NCI-H1417 treated with DMSO at 0.1 percent for 48 hours (cell line): ENCODE measurements around the gene RASAL2.

Experiments used
- DNase-seq: peaks from one replicate; lab custom pipeline; 2025; lab: John Stamatoyannopoulos, UW

The RASAL2 gene

DNA sequence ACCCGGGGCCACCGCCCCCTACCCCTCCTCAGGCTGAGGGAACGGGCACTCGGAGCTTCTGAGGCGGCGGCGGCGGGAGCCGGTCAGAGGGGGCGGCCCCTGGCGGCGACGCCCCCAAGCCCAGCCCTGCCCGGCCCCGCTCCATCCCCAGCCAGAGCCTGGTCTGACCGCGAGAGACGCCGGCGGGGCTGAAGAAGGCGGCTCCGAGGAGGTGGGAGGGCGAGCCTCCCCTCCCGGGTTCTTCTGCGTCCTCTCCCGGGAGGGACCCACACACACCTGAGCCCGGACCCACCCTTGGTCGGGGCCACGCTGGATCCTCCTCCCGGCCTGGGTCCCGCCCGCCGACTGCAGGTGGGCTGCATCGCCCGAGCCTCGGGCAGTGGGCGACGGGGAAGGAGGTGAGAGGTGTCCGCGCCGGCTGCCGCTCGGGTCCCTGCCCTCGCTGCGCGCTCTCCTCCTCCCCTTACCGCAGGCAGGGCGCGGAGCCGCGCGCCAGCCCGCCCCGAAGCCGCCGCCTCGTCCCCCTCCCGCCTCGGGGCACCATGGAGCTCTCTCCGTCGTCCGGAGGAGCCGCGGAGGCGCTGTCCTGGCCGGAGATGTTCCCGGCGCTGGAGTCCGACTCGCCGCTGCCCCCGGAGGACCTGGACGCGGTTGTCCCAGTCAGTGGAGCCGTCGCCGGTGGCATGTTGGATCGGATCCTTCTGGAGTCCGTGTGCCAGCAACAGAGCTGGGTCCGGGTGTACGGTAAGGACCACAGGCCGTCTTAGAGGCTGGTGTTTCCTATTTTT, at the start of gene RASAL2:
Gene RASAL2, plus strand, starts transcription at position 154 of the 788 bp plus-strand sequence. Its CDS starts 389 bp downstream, at position 543.
- DNase-seq: no peak

DNA sequence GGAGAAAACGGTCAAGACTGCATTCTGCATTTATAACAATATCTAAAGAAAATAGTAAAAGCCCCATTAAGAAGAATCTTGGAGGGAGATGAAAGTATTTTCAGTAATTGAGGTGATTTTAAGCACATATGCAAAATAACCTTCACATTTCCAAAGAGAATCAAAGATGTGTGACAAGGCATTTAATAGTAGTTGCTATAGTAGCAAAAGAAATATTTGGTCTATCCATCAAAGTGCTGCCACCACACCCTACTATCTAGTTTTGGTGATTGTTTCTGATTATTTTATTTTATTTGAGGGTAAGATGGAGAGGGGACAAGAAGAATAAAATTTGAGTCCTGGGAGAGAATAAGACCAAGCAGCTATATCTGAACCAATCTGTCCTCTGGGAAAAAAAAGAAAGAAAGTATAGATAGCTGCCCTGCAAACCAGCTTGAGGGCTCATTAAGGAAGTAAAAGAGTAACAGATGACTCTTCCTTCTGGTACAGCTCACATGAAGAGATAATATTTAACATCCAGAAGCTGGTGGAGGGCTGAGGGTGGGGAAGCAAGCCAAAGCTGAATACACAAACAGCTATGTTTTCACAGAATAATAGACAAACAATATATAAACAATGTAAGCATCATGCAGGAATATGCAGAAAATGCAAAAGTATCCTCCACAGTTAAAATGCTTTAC, 47.2 kb upstream of the RASAL2 start:
- no peak for DNase-seq

DNA sequence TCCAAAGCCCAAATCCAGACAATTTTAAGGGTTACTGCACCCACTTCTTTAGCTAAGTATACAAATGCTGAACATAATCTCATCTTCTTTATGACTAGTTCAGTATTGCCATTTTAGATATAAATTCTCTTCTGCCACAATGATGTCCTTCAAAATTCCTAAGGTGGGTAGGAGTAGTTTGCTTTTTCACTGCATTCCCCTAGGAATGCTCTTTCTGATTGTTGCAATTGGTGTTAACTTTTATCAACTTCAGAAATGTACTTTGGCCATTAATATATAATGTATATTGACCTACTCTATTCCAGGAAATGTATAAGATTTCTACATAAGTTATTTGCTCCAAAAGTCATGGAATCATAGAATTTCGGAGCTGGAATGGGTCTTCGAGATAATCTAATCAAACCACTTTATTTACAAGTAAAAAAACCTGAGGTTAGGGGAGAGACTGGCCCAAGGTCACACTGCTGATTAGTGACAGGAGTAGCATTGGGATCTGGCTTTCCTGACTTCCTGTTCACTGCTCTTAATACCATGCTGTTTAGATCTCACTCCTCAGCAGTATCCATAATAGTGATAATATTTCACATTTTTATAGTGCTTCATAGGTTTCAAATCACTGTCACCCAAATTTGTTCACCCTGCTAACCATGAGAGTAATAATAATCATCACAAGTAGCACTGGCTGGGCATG, 46.4 kb upstream of the RASAL2 start:
- DNase-seq: no peak

DNA sequence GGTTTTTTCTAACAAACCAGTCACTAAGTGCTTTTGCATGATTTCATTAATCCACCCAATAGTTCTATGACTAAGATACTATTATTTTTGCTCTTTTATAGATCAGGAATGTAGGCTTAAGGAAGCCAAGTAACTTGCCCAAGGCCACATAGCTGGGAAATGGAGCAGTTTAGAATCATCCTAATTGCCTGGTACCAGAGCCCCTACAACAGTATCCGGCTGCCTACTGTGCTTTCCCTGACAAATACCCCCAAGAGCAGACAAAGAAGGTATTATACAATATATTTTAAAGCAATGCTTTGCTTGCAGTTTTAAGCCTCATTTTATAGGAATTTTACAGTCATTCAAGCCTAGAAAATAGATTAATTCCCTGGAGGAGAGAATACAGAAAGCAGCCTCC, 45.5 kb upstream of the RASAL2 start:
- no peak for DNase-seq

DNA sequence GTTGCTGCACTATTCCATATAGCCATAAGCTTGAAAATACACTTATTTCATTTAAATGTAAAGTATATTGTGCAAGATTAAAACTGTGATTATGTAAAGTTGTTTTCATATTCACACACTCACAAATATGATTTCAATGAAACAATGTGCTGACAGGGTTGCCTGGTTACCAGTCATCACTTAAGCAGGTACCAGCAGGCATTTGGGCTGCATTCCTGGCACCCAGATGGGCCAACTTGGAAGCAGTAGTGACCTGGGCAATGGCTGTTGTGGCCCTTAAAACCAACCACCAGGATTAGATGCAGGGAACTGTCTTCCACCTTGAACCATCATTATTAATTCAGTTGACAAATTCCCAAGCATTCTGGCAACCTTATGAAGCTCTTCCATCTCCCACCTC, 45.0 kb upstream of the RASAL2 start:
- DNase-seq: no peak

DNA sequence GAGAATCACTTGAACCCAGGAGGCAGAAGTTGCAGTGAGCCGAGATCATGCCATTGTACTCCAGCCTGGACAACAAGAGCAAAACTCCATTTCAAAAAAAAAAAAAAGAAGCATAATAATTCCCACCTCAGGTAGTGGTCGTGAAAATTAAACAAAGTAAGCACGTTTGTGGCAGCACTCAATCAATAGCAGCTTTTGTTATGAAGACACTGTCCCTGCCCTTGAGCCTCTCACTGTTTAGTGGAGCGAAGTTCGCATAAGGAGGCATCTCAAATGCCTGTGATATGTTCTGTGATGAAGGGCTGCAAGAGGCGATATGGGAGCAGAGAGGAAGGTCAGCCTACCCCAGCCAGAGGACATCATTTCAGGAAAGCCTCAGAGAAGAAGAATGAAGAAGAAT, 43.8 kb upstream of the RASAL2 start:
- DNase-seq: no peak

DNA sequence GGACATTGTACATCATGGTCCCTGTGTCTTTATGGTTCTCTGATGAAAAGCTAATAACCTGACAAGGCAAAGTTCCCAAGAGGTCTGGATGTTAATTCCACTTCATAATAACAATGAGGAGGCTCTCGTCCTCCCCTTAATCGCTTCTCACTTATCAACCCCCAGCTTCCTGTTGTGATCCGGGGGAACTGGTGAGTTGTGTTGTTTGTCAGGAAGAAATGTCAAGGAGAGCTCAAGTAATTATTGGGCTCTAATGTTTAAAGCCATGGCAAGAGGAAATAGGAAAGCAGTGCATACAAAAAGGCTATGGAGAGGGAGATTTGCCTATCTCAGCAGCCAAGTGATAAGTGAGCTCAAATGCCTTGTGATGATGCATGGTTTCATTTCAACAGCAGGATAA, 42.8 kb upstream of the RASAL2 start:
- no peak for DNase-seq

DNA sequence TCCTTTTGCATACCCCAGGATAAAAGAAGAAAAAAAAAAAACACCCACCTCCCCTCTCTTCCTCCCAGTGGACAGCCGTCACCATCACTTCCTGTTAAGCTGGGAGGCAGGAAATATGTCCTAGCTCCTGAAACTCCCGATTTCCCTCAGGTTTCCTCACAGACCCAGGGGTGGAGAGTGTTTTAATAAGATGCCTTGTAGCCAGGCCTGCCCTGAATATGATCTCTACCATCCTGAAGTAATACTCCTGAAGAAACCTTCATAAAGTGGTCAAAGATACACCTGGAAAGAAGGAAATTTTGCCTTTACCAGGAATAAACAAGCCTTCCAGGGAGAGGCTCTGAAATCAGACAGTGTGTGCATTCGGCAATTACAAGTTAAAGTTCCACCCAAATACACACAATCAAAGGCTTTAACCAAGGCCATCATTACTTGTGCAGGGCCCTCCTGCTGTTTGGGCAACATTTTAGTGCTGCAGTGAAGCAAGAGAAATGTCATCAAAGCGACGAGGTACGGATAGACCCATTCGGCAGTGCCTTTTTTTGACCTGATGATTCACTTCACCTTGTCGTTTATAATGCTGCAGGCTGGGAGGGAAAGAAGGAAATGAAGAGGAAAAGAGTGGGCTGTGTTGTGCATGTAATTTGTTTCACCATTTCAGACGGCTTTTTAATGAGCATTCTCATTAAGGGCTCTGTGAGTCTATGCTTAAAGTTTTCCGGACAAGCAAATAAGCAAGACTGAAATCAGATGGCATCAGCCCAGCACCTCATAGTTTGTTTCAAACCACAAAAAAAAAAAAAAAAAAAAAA, 41.0 kb upstream of the RASAL2 start:
- DNase-seq: no peak

DNA sequence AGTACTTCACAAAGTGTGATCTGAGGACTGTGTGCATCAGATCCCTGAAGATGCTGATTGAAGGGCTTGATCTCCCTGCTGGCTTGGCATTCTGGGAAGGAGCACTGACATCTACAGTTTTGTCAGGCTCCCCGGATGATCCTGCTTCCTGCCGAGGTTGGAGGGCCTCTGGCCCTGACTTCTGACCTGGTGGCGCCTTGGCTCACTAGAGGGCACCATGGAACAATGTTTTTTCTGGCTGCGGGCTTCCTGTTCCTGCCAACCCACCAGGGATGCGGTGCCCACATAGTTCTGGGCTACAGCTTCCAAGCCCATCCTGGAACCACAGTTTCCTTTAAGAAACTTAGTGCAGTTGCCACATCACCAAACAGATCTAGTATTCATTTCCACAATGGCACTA, 38.8 kb upstream of the RASAL2 start:
- DNase-seq: no peak

DNA sequence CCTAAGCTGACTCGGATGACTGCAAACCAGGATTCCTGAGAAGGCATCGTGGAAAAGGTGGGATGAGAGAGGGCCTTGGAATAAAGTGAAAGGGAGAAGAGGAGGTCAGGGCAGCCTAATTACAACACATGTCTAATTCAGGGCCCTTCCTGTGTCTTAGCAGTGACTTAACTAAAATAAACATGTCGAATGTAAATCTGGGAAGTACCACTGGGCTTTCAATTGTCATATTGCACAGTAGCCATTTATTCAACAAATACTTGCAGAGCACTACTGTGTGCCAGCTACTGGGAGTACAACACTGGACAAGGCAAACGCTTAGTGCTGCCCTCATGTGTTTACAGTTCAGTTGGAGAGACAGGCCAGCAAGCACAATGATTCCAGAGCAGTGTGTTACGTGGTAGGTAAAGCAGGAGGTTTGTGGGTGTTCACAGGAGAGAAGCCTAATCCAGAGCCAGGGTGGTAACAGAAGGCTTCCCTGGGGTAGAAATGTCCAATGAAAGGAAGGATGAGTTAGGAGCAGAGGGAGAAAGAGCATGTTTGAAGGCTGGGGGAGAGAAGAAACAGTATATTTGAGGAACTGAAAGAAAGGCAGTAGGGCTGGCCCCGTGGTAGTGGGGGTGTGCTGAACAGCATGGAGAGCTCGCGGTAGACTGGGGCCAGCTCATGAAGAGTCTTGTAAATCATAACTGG, 38.0 kb upstream of the RASAL2 start:
- no peak for DNase-seq

DNA sequence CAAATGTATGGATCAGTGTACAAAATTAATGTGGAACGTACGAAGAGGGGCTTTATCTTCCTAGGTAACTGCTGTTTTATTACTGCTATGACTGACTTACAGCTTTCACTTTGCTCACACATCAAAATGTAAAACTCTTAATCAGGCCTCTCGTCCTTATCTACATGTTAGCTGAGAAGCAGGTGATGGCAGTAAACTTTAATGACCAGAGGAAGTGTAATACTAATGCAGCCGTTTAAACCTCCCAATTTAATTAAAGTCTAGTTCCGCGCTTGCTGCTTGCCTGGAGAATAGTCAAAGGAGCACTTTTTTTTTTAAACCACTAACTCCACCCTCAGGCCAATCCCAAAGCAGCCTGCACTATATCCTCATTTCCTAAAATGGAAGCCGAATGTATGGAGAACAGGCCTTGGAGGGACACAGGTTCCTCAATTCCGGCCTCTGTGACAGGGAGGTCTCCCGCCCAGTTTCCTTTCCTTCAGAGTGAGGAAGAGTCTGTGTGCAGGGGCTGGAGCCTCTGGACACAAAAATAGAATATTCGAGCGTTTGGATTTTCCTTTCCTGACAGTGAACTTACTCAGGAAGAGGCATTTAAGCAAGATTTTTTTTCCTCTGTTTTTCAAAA, 36.7 kb upstream of the RASAL2 start:
- no peak for DNase-seq

DNA sequence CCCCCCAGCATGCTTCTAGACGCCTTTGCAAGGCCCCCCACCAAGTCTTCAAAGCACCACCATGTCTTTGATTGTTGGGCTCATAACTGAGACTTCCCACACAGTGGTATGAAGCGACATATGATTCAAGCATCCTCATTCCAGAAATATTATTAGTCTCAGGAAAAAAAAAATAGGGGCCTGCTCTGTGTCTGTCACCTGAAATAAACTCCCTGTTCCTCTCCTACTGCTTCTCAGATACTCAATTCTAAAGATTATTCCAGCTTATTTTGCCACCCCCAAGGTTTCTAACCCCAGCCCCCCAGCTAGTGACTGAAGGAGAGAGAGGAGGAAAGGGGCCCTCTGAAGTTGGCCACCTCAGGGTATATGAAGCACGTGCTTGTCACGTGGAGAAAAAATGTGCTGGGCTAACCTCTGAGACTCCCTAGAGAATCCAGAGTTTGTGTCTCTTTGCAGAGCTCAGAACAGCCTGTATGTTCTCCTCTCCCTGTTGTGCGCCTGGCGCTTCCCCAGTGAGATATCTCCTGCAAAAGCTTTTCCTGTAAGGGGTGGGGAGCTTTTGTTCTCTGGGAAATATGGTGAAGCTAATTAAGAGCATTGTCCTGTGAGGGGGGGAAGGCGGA, 35.9 kb upstream of the RASAL2 start:
- DNase-seq: no peak

DNA sequence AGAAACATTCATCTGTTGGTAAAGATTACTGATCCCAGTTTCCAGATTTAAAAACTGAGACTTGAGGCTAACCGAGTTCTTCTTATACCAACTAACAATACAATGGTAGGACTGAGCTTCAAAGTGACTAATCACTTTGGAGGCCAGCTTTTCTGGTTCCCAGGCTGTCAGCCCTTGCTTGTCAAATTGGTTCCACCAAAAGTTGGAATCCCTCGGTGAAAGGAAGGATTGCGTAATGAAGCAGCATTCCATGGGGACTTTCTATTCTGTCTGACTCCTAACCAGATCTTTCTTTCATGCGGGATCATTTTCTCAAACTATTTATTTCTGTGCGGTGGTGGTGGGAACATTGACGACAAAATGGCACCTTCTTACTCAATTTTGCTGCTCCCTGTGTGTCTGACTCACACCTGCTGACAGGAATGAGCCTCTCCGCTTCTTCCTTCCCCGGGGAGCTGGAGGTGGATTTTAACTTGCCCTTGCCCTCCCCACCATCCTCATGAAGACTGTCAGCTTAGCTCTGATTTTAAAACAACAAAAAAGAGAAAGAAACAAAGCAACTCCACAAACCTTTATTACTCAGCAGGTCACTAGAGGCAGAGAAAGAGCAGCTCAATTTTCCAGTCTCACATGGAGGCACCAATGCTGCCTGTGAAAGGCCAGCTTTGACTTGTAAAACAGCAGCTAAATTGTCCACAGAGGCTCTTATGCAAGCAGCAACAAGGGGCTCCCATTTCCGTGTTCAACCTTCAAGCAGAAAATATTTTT, 32.9 kb upstream of the RASAL2 start:
- DNase-seq: no peak

DNA sequence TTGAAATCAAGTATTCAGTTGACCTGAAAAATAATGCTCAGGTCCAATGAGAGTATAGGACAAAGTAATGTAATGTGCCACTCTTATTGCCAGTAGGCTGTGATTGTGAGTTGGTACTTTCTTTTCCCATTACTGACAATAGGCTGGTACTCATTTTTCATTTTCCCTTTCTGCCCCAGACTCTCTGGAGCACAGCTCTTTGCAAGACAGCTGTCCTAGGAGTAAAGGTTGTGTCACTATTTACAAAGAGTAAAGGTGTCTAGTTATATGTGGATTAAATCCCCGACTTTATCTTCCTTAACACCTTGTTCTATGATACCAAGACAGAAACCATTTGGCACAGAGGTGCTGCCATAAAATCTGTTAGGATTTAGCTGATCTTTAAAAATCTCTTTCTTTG, 32.3 kb upstream of the RASAL2 start:
- no peak for DNase-seq

DNA sequence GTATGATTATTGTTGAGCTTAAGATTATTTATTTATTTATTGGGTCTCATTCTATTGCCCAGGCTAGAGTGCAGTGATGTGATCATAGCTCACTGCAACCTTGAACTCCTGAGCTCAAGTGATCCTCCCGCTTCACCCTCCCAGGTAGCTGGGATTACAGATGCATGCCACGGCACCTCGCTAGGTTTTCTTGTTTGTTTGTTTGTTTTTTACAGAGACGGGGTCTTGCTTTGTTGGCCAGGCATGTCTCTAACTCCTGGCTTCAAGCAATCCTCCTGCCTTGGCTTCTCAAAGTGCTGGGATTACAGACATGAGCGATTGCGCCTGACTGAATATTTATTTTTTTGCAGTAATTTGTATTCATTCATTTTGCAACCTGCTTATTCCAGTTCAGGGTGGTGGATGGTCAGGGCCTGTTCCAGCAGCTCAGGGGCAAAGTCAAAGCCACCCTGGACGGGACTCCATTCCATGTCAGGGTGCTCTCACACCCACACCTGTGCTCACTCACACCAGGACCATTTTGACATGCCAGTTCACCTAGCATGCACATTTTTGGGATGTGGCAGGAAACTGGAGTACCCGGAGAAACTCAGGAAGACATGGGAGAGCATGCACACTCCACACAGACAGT, 29.6 kb upstream of the RASAL2 start:
- no peak for DNase-seq

DNA sequence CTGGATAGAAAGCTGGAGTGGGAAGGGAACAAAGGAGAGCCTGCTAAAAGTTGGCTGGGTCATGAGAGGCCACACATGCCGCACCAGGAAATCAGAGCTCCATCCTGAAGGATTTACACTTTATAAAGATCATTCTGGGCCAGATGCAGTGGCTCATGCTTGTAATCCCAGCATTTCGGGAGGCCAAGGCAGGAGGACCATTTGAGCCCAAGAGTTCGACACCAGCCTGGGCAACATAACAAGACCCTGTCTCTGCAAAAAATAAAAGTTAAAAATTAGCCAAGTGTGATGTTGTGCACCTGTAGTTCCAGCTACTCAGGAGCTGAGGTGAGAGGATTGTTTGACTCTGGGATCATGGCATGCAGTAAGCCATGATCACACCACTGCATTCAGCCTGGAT, 28.7 kb upstream of the RASAL2 start:
- DNase-seq: no peak

DNA sequence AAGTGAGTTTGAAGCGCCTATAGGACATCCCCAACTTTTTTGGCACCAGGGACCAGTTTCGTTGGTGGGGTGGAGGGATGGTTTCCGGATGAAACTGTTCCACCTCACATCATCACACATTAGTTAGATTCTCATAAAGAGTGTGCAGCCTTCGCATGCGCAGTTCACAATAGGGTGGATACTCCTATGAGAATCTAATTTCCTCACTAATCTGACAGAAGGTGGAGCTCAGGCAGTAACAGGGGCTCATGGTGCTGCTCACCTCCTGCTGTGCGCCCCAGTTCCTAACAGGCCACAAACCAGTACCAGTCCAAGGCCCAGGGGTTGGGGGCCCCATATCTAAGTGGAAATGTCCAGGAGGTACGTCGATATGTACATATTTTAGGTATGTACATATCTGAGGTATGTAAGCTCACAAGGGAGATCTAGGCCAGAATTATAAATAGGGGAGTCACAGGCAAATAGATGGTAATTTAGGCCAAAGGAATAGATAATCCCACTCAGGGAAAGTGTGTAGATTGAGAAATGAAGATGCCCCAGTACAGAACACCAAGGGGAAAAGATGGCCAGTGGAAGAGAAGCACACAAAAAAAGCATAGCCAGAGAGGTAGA, 27.5 kb upstream of the RASAL2 start:
- DNase-seq: no peak

DNA sequence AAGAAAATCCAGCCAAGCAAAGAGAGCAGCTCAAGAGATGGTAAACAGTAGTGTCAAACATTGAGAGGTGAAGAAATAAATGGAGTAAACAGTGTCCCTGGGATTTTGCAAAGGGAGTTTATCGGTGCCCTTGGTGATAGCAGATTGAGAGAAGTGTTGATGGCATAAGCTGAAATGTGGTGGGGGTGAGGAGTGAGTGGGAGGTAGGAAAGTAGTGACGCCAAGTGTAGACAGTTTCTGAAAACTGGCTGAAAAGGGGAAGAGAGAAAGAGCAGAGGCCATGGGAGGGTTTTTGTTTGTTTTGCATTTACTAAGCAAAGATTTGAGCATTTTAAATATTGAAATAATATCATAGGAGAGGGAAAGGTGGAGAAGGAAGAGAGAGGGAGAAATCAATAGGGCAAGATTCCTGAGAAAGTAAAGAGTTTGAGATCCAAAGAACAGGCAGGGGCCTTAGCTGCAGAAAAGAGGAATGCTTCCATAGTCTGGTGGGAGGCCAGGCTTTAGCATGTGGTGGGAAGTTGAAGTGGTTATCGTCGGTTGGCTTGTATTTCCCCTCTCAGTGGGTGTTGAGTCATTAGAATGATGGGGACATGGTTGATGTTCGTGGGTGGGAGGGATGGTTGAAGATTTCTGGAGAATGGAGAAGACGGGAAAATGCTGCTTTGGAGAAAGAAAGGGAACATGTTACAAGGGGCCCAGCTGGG, 26.8 kb upstream of the RASAL2 start:
- no peak for DNase-seq
